A673 (cell line): Measurements from ENCODE around the gene HMCN2.

Experiments
- CTCF ChIP-seq: fragments of 300-800, 200-600 bp; sonication (generic); conservative IDR thresholded peaks from 2 replicates; pipeline ENCODE4 v1.5.1; 2017; ENCODE audit warnings: low read depth, mild to moderate bottlenecking, antibody characterized with exemption, low read length, moderate library complexity, mixed read lengths
- EZH2 ChIP-seq: fragments of 200-600 bp; sonication (generic); IDR thresholded peaks from 2 replicates; pipeline ENCODE4 v1.6.1; 2017; ENCODE audit warnings: borderline replicate concordance, low read depth, mild to moderate bottlenecking, mixed read lengths, antibody characterized with exemption, low read length; ENCODE audit not compliant: poor library complexity, severe bottlenecking

GRCh38 chr9:130341128-130341527 is 75.6 kb downstream of the HMCN2 start:
- TF ChIP-seq CTCF (no peak), EZH2 (no peak)
